Adipose tissue (tissue), 3 donors: ENCODE data around the gene COQ4. TPM values are rescaled to one million over a fixed set of nuclear protein-coding genes. Genes with fewer than 3 reads are reported as not detected.

Experiments used
- H3K27ac ChIP-seq: one replicate; pipeline ENCODE4 v1.5.1; 2013; ENCODE audit warnings: low read depth, low read length
- WGBS, 3 donors: extraction: QIAGEN DNeasy Blood & Tissue Kit; methylation state at CpG; one replicate each; pipeline ENCODE4 v1.1.7; 2013; 5-methylcytosine and 5-hydroxymethylcytosine counted together
- polyA plus RNA-seq, 3 donors: library from polyadenylated mRNA; stranded (reverse); fragments of 200-250 nt; gene quantifications; one replicate each; pipeline ENCODE4 v1.2.3, GENCODE V29; 2013
- donor health status: healthy with polysubstance abuse.
- donor health status: Bipolar disorder and iron deficiency.
- donor health status: healthy.

COQ4 gene
- polyA plus RNA-seq, 3 donors, result 30.6 to 46.2 (median 42.0) TPM

DNA sequence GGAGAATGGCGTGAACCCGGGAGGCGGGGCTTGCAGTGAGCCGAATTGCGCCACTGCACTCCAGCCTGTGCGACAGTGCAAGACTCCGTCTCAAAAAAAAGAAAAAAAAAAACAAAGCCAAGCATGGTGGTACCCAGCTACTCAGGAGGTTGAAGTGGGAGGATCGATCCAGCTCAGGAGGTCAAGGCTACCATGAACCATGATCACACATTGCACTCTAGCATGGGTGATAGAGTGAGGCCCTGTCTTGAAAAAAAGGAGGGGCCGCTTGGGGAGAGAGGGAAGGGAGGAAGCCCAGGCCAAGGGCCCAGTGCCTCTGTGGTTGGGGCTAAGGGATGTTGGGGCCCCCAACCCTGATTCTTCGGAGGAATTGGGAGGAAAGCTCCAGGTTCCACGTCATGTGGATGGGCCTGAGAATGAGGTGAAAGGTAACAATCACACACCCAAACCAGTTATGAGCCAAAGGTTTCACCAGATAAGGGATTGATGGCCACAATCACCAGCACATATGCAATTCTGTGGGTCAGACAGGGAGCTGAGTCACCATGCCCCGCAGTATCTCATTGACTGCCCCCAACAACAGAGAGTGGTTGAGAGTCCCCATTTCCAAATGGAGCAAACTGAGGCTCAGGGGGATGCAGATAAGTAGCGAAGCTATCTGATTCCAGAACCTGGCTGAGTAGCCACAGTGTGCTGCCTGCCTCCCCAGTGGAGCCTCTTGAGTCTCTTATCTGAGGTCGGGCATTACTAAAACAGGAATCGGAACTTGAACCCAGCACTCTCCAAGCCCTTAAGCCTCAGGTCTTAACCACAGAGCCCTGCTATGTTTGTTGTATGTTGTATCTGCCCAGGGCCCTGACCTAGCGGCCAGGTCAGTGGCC is 26.1 kb upstream of the COQ4 start:
- WGBS, 3 donors, result 83 to 88% (median 85%) methylated on average over 16 of the region's 16 CpGs
- no peak overlapping the region for H3K27ac ChIP-seq

DNA sequence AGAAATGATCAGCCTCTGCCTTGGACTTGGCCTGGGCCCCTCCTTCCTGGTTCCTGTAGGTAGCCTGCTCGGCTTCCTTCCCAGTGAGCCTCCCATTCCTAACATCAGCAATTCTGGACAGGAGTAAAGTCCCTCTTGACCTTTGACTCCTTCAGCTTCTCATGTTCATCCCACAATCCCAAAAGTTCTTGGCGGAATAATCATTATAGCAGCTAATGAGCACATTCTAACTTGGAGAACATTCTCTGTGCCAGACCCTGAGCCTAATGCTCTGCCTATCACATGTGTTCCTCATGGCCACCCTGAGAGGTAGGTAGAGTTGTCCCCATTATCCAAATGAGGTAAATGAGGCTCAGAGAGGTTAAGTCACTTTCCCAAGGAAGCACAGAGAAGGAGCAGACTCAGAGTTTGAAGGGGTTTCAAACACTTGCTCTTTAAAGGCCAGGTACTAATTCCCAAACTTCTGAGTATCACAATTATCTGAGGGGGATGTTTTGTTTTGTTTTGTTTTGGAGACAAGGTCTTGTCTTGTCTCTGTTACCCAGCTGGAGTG is 25.3 kb upstream of the COQ4 start:
- WGBS, 3 donors, result 82 to 94% (median 83%) methylated on average over 2 of the region's 2 CpGs
- no peak overlapping the region for H3K27ac ChIP-seq

DNA sequence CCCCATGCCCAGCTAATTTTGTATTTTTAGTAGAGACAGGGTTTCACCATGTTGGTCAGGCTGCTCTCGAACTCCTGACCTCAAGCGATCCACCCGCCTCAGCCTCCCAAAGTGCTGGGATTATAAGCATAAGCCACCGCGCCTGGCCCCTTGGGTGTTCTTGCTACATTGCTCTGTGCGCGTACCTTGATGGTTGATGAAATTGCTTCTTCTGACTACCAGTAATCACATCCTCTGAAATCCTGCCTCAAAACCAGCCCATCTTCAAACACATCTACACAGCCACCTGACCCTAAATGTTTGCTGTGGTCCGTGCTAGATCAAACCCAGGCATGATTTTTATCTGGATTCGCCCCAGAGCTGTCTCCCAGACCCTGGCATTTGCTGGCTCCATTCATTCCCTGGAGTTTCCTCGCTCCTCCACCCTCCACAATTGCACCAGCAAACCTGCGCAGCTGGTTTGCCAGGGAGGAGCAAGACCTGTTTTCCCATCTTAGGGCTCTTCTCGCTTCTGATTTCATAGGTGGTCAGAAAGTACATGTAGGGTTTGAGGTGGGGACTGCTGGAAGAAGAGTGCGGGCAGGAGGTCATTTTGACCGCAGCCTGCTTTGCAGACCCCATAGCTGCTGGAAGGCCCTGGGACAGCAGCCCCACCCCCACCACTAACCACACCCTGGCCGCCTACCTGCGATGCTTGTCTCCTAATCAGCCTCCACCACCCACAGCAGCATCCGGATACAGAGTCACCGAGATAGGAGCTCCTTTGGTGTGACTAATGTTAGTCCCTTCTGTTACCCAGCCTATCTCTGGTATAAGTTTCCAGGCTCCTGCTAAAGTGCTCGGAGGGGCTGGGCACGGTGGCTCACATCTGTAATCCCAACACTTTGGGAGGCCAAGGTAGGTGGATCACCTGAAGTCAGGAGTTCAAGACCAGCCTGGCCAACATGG is 23.8 kb upstream of the COQ4 start:
- WGBS, 3 donors, result 80 to 93% (median 88%) methylated on average over 20 of the region's 20 CpGs
- H3K27ac ChIP-seq, result no peak overlapping the region

DNA sequence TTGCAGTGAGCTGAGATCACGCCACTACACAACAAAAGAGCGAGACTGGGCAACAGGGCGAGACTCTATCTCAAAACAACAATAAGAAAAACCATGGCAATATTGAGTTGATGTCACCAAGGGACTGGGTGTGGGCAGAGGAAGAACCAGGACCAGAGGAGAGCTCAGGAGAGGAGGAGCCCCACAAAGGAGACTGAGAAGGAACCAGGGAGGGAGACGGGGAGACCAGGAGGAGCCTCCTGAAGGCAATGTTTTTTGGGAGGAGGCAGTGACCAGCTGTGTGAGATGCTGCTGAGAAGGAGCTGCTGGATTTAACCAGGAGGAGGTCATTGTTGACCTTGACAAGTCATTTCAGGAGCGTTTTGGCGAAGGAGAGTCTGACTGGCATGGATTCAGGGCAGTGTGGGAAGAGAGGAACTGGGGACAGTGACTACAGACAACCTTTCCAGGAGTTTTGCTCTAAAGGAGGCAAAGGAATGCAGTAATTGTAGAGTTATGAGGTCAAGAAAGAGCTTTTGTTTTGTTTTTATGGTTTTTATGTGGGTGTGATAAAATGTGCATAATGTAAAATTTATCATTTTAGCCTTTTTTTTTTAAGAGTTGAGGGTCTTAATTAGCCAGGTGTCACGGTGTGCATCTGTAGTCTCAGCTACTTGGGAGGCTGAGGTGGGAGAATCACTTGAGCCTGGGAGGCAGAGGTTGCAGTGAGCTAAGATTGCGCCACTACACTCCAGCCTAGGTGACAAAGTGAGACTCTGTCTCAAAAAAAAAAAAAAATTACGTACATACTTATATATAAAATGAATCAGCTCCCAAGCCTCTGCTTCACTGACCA is 18.3 kb upstream of the COQ4 start:
- no peak overlapping the region for H3K27ac ChIP-seq
- WGBS, 3 donors, result 70 to 81% (median 80%) methylated on average over 9 of the region's 9 CpGs

DNA sequence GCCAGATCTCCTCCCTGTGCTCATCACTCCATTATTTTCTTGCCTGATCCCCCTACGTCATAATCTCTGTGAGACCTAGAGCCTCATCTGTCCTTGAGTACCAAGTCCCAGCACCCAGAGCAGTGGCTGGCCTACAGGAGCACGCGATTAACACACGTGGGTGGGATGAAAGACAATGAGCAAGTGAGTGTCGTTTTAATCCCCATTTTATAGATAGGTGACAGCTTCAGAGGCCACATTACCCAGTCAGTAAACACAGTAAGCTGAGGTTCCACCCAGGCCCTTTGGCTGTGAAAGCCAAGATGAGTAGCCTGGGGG is 17.7 kb upstream of the COQ4 start:
- WGBS, 3 donors, result 61 to 81% (median 72%) methylated on average over 5 of the region's 5 CpGs
- H3K27ac ChIP-seq, result no peak overlapping the region

DNA sequence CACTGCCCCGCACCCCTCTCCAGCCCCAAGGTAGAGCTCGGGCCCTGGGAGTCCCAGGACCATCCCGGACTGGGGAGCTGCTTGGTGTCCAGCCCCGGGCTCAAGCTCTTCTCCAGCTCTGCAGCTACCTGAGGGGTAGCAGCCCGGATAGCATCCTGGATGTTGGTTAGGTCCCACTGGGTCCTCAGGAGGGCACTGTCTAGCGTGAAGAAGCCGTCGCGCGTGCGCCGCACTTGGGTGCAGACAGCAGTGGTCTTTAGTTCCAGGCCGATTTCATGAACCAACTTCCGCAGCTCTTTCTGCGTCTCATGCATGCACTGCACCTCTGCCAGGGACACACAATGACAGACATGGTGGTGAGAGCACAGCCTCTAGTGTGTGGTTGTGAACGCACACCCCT is 13.1 kb upstream of the COQ4 start:
- H3K27ac ChIP-seq, result no peak overlapping the region
- WGBS, 3 donors, result 94 to 95% (median 94%) methylated on average over 16 of the region's 16 CpGs

DNA sequence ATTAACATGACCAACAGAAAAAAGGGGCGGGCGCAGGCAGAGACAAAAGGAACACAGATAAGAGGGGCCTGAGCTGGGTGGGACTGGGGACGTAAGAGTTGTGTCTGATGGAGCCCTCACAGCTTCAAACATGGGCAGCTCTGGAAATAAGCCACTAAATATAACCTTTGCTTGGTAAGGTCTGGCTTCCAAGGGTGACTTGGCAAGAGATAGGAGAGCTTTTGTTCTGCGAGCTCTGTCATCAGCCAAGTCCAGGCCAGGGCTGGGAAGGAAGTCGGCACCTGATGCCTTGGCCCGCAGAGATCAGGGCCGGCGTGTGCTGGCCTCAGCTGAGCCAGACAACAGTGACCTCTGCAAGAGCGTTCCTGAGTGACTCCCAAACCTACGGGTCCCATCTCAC is 12.2 kb upstream of the COQ4 start:
- H3K27ac ChIP-seq, result no peak overlapping the region
- 78 to 82% (median 81%) methylated on average over 10 of the region's 10 CpGs for WGBS, 3 donors

DNA sequence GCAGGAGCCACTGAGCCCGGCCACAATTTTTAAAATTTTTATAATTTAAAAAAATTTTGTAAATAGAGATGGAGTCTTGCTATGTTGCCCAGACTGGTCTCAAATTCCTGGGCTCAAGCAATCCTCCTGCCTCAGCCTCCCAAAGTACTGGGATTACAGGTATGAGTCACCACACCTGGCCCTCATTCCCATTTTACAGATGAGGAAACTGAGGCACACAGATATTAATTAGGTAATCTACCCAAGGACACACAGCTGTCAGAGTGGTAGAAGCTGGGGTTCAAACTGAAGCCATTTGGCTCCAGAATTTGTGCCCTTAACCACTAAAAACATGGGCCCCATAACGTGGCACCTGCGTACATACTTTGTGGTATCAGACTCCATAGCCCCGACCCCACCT is 7.9 kb upstream of the COQ4 start:
- 94 to 96% (median 95%) methylated on average over 4 of the region's 4 CpGs for WGBS, 3 donors
- H3K27ac ChIP-seq, result no peak overlapping the region

DNA sequence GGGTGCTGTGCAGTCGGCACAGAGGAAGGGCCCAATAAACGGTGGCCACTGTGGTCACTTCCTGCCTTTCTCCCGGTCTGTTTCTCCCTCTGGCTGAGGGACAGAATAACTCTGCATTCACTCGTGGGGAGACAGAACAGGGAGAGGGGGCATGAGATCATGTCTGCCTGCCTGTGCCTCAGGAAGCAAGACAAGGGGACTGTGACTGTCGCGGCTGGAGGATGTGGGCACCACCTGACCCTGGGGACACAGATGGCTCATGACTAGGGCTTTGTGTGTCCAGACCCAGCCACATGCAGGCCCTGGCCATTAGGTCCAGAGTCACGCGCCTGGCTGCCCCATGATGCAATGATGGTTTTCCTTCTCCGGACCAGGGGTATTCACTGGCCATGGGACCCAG is 6.2 kb upstream of the COQ4 start:
- H3K27ac ChIP-seq, result no peak overlapping the region
- WGBS, 3 donors, result 55 to 81% (median 69%) methylated on average over 9 of the region's 9 CpGs

DNA sequence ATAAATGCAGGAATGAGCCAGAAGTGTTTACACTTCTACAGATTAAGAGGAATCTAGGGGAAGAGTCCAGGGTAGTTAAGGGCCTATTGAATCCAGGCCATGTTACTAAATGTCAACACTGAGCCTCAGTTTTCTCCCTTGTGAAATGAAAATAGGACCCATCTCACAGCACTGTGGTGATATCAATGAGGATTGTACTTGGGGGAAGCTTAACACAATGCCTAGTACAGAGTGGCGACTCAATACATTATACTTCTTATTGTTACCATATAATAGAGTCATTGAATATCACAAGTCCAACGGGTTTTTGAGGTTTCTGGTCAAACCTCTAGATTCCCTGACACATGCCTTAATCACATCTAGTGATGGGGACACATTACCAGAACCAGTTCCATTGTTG is 5.0 kb upstream of the COQ4 start:
- WGBS, 3 donors, result 74 to 92% (median 91%) methylated on average over 2 of the region's 2 CpGs

DNA sequence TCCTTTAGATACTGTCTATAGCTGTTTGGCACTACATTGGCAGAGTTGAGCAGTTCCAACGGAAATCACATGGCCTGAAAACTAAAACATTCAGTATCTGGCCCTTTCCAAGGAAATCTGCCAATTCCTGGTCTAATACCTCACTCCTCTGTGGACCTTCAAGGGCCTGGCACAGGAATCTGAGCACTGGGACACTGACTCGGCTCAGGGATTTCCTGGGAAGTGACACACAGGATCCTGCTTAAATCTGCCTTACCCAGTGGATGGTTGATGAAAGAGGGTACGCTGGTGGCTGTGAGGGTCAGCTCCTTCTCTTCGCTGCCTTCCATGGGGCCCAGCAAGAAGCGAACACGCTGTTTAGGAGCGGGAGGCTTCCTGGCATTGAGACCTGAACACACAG is 1.3 kb upstream of the COQ4 start:
- no peak overlapping the region for H3K27ac ChIP-seq
- WGBS, 3 donors, result 75 to 83% (median 80%) methylated on average over 7 of the region's 7 CpGs

More for the DNA sequence above, 5.0 kb upstream of the COQ4 start:
- H3K27ac ChIP-seq, result no peak overlapping the region

DNA sequence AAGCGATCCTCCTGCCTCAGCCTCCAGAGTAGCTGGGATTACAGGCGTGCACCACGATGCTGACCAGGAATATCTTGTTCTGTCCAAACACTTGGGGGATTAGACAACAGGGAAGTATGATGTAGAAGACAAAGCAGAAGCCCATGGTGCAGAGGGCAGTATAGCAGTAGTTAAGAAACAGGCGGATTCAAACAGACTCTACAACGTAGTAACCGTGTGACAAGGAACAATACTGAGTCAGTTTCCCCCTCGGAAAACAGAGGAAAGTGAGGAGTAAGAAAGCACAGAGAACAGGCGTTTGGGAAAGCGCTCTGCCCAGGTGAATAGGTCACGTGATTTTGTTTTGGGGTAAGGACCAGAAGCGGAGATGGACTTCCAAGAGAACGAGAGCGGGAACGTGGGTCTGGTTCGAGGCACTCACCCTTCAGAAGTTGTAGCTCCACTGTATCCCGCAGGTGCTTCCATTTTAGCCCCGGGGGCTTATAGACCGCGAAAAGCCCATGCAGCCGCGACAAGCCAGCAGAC is 698 bp upstream of the COQ4 start:
- 2 to 3% (median 2%) methylated on average over 21 of the region's 21 CpGs for WGBS, 3 donors
- no peak overlapping the region for H3K27ac ChIP-seq

DNA sequence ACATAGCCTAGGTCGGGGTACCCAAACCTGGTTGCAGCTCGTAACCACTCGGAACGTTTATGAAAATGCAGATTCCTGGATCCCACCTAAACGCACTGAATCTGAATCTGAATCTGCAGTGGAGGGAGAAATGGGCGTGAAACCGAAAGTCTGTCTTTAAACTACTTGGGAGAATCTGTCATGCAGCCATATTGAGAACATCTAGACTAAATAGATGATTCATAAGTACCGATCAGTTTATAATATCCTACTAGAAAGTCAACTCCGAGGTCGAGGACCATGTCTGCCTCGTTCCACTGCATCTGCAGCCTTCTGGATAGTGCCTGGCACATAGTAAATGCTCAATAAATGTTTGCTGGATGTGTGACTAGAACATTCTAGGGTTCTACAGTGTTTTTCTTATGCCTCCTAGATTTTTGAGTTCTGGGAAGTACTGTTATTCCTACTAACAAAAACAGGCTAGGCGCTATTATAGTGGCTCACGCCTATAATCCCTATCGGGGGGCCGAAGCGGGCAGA is 632 bp downstream of the COQ4 start:
- 22 to 26% (median 22%) methylated on average over 16 of the region's 16 CpGs for WGBS, 3 donors
- H3K27ac ChIP-seq, result no peak overlapping the region

DNA sequence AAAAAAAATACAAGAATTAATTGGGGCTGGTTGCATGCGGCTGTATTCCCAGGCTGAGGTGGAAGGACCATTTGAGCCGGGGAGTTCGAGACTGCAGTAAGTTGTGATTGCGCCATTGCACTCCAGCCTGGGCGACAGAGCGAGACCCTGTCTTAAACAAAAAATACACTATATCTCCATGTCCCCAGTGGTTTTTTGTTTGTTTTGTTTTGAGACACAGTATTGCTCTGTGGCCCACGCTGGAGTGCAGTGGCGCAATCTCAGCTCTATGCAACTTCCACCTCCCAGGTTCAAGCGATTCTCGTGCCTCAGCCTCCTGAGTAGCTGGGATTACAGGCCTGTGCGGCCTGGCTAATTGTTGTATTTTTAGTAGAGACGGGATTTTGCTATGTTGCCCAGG is 1.2 kb downstream of the COQ4 start:
- no peak overlapping the region for H3K27ac ChIP-seq

DNA sequence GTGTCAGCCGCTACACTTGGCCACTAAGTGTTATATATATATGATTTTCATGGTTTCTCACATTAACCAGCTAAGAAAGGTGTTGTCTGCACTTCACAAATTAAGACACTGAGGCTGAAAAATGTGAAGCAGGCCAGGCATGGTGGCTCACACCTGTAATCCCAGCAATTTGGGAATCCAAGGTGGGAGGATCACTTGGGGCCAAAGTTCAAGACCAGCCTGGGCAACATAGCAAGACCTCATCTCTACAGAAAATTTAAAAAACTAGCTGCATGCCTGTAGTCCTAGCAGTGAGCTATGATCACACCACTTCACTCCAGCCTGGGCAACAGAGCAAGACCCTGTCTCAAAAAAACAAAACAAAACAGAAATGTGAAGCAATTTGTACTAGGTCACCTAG is 1.8 kb downstream of the COQ4 start:
- WGBS, 3 donors, result 95 to 100% (median 100%) methylated on average over 1 of the region's 1 CpG
- H3K27ac ChIP-seq, result no peak overlapping the region

More for the DNA sequence above, 1.2 kb downstream of the COQ4 start:
- 63 to 85% (median 69%) methylated on average over 12 of the region's 12 CpGs for WGBS, 3 donors

DNA sequence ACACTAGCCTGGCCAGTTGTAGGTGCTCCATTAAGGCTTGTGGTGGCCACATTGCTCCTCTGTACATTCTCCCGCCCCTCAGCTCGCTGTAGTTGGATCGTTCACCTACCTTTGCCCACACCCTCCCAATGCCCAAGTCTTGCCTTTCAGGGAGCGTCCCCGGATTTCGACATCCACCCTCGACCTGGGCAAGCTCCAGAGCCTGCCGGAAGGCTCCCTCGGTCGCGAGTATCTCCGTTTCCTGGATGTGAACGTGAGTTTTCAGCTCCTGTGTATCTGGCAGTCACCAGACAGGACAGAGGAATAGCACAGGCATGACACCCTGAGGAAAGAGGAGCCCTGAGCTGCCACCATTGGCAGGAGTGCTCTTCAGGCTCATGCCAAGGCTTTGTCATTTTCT is 3.0 kb downstream of the COQ4 start:
- H3K27ac ChIP-seq, result no peak overlapping the region
- WGBS, 3 donors, result 80 to 81% (median 80%) methylated on average over 13 of the region's 13 CpGs

DNA sequence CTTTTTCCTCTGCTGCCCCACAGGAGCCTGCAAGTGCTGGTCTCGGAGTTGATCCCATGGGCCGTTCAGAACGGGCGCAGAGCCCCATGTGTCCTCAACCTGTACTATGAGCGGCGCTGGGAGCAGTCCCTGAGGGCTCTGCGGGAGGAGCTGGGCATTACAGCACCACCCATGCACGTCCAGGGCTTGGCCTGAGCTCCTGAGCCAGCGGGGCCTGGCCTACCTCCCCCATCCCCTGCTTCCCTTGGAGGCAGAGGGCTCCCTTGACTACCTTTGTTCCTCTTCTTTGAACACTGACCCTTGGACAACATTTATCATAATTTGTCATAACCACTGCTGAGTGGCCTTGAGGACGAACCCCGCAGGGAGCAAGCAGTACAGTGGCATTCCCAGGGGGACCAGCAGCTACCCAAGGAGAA is 10.8 kb downstream of the COQ4 start:
- WGBS, 3 donors, result 70 to 86% (median 81%) methylated on average over 11 of the region's 11 CpGs
- no peak overlapping the region for H3K27ac ChIP-seq

DNA sequence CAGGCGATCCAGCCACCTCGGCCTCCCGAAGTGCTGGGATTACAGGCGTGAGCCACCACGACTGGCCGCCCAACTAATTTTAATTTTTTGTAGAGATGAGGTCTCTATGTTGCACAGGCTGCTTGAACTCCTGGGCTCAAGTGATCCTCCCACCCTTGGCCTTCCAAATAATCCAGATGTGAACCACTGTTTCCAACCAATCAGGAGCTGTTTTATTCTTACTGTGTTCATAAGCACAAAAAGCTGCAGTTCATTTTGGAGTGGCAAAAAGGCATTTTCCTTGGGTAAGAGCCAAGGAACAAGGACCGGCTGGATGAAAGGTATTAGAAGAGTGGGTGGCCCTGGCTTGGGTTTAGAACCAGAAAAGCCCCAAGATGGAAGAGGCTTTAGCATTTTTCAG is 12.5 kb downstream of the COQ4 start:
- no peak overlapping the region for H3K27ac ChIP-seq
- 86 to 94% (median 86%) methylated on average over 7 of the region's 7 CpGs for WGBS, 3 donors
